Neutrophil (primary cell): Measurements from ENCODE around the gene ERGIC3.

Experiments used
- H3K27ac ChIP-seq: fragments of 200-600 bp; sonication (generic); 2 replicates; pipeline ENCODE4 v1.5.1; 2016; ENCODE audit warnings: mild to moderate bottlenecking, moderate library complexity
- H3K27me3 ChIP-seq: fragments of 200-600 bp; sonication (generic); 2 replicates; pipeline ENCODE4 v1.6.0; 2016; ENCODE audit warnings: mild to moderate bottlenecking
- H3K36me3 ChIP-seq: fragments of 200-600 bp; sonication (generic); 2 replicates; pipeline ENCODE4 v1.5.1; 2017
- H3K4me1 ChIP-seq, 2 experiments: fragments of 200-600 bp in 1 of 2; sonication (generic) in 1 of 2; 1 replicate in 1 of 2; 2 replicates in 1 of 2; pipeline versions ENCODE4 v1.5.1 to v1.6.1; 2013 to 2016; ENCODE audit warnings: low read depth in 1 of 2, low read length in 1 of 2, mild to moderate bottlenecking in 1 of 2, moderate library complexity in 1 of 2; ENCODE audit not compliant: control insufficient read depth in 1 of 2, insufficient read depth in 1 of 2
- H3K4me3 ChIP-seq, 2 experiments: fragments of 200-600 bp in 1 of 2; sonication (generic) in 1 of 2; 1 replicate in 1 of 2; 2 replicates in 1 of 2; pipeline ENCODE4 v1.5.1; 2013 to 2016; ENCODE audit warnings: low read depth in 1 of 2, low read length in 1 of 2, mild to moderate bottlenecking in 1 of 2, moderate library complexity in 1 of 2
- H3K9me3 ChIP-seq: fragments of 200-600 bp; sonication (generic); 2 replicates; pipeline ENCODE4 v1.5.1; 2016
- CTCF ChIP-seq: fragments of 200-600 bp; sonication (generic); IDR thresholded peaks from 2 replicates; pipeline ENCODE4 v1.5.1; 2016; ENCODE audit warnings: antibody characterized with exemption

ERGIC3 gene

GRCh38 chr20:35562541-35563110 lies 20.7 kb downstream of the ERGIC3 start:
- Histone ChIP-seq H3K4me1 (no peaks in the 10 kb centered on the region), H3K27me3 (no peaks in the 10 kb centered on the region), H3K4me3 (no peak overlapping the region), H3K27ac (no peak overlapping the region), H3K9me3 (no peaks in the 10 kb centered on the region), H3K36me3 (peaks cover 27% of the 10 kb centered on the region)
- no peak for TF ChIP-seq CTCF

- Histone ChIP-seq H3K27ac (no peak overlapping the region), H3K27me3 (no peaks in the 10 kb centered on the region), H3K4me1 (no peaks in the 10 kb centered on the region), H3K36me3 (peaks cover 15% of the 10 kb centered on the region), H3K4me3 (no peak overlapping the region), H3K9me3 (no peaks in the 10 kb centered on the region)
- no peak for TF ChIP-seq CTCF
Observed at GRCh38 chr20:35563834-35564233, 22.0 kb downstream of the ERGIC3 start.

GRCh38 chr20:35564905-35565304 lies 23.0 kb downstream of the ERGIC3 start:
- Histone ChIP-seq H3K4me3 (no peak overlapping the region), H3K27me3 (no peaks in the 10 kb centered on the region), H3K9me3 (no peaks in the 10 kb centered on the region), H3K36me3 (peaks cover 7% of the 10 kb centered on the region), H3K4me1 (no peaks in the 10 kb centered on the region), H3K27ac (no peak overlapping the region)
- no peak for TF ChIP-seq CTCF

GRCh38 chr20:35568645-35569044 lies 26.8 kb downstream of the ERGIC3 start:
- no peak for TF ChIP-seq CTCF
- H3K4me3 ChIP-seq = no peak overlapping the region
- no peaks in the 10 kb centered on the region for H3K4me1 ChIP-seq
- no peaks in the 10 kb centered on the region for H3K36me3 ChIP-seq
- no peaks in the 10 kb centered on the region for H3K27me3 ChIP-seq
- no peak overlapping the region for H3K27ac ChIP-seq
- no peaks in the 10 kb centered on the region for H3K9me3 ChIP-seq

- no peak for TF ChIP-seq CTCF
- H3K27me3 ChIP-seq = peaks cover 5% of the 10 kb centered on the region
- no peaks in the 10 kb centered on the region for H3K9me3 ChIP-seq
- H3K4me3 ChIP-seq = no peak overlapping the region
- H3K36me3 ChIP-seq = no peaks in the 10 kb centered on the region
- no peaks in the 10 kb centered on the region for H3K4me1 ChIP-seq
- H3K27ac ChIP-seq = no peak overlapping the region
Observed at GRCh38 chr20:35571555-35571954, 29.7 kb downstream of the ERGIC3 start.

GRCh38 chr20:35572838-35573237 lies 31.0 kb downstream of the ERGIC3 start:
- Histone ChIP-seq H3K27ac (no peak overlapping the region), H3K27me3 (peaks cover 5% of the 10 kb centered on the region), H3K4me1 (no peaks in the 10 kb centered on the region), H3K4me3 (no peak overlapping the region), H3K36me3 (no peaks in the 10 kb centered on the region), H3K9me3 (no peaks in the 10 kb centered on the region)
- TF ChIP-seq CTCF = no peak
